Measurements from ENCODE around the gene FRMPD4.
"Not testable (repeated sequence)": the region's sequence is repeated elsewhere in the genome, so short reads cannot be mapped to it uniquely, and the experiment has no call there.

The FRMPD4 gene

GRCh38 chrX:12446342-12447075 lies 308.2 kb downstream of the FRMPD4 start:
- no peak for FAIRE-seq

GRCh38 chrX:12447448-12448064 lies 309.3 kb downstream of the FRMPD4 start:
- no peak for FAIRE-seq

- FAIRE-seq, result no peak
These were observed 314.0 kb downstream of the FRMPD4 start for GRCh38 chrX:12452268-12452667.

- no peak for FAIRE-seq
These were observed 322.7 kb downstream of the FRMPD4 start for GRCh38 chrX:12460929-12461328.

GRCh38 chrX:12463052-12463451 lies 324.8 kb downstream of the FRMPD4 start:
- FAIRE-seq, result no peak

- no peak for FAIRE-seq
These were observed 325.6 kb downstream of the FRMPD4 start for GRCh38 chrX:12463873-12464272.

- no peak for FAIRE-seq
These were observed 329.0 kb downstream of the FRMPD4 start for GRCh38 chrX:12467321-12467720.

GRCh38 chrX:12469296-12469695 lies 331.0 kb downstream of the FRMPD4 start:
- FAIRE-seq, result no peak

GRCh38 chrX:12471061-12471460 lies 332.8 kb downstream of the FRMPD4 start:
- FAIRE-seq, result no peak

GRCh38 chrX:12480956-12481355 lies 342.7 kb downstream of the FRMPD4 start:
- FAIRE-seq, result no peak

- FAIRE-seq, result no peak
These were observed 349.9 kb downstream of the FRMPD4 start for GRCh38 chrX:12488220-12488619.

GRCh38 chrX:12488771-12489170 lies 350.5 kb downstream of the FRMPD4 start:
- no peak for FAIRE-seq

GRCh38 chrX:12489341-12489740 lies 351.1 kb downstream of the FRMPD4 start:
- no peak for FAIRE-seq

GRCh38 chrX:12494400-12495138 lies 356.3 kb downstream of the FRMPD4 start:
- FAIRE-seq, result no peak

- no peak for FAIRE-seq
These were observed 358.1 kb downstream of the FRMPD4 start for GRCh38 chrX:12496343-12496742.

GRCh38 chrX:12497832-12498591 lies 359.7 kb downstream of the FRMPD4 start:
- FAIRE-seq, result no peak

- FAIRE-seq, result no peak
These were observed 366.9 kb downstream of the FRMPD4 start for GRCh38 chrX:12505127-12505526.

- not testable (repeated sequence) for FAIRE-seq
These were observed 377.1 kb downstream of the FRMPD4 start for GRCh38 chrX:12515384-12515783.

- FAIRE-seq, result no peak
These were observed 388.0 kb downstream of the FRMPD4 start for GRCh38 chrX:12526306-12526705.

GRCh38 chrX:12538096-12538495 lies 399.8 kb downstream of the FRMPD4 start:
- not testable (repeated sequence) for FAIRE-seq

GRCh38 chrX:12542251-12542650 lies 404.0 kb downstream of the FRMPD4 start:
- not testable (repeated sequence) for FAIRE-seq

GRCh38 chrX:12548341-12548740 lies 410.1 kb downstream of the FRMPD4 start:
- FAIRE-seq, result no peak

GRCh38 chrX:12548746-12549145 lies 410.5 kb downstream of the FRMPD4 start:
- no peak for FAIRE-seq

Data from A204.1 (cell line).